ENCODE results near the gene GFER. TPM values are rescaled to one million over a fixed set of nuclear protein-coding genes. Genes with fewer than 3 reads are reported as not detected.
A peak's percentile ranks its signal among the peaks of the same experiment; 100 is the strongest.

GFER gene
- total and polyA plus RNA-seq, 2 experiments from 2014 or later, result 46.9 to 53.5 TPM

DNA sequence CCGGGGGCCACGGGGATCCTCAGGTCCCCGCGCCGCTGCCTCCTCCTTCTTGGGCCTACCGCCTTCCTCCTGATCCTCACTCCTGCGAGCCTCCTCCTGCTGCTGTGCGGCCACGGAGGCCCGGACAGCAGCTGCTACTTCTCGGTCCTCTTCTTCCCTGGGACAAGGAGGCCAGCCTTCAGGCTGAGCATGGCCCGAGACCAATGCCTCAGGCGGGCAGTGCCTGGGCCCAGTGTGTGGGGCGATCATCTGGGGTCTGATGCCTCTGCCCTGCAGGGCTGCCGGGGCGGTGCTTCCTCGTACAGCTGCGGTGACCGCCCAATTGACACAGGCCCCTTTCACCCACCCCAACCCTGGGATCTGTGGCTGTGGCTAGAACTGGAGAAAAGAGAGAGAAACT lies 17.0 kb downstream of the GFER start:
- no peak overlapping the region for H3K4me3 ChIP-seq
- no peaks in the 10 kb centered on the region for H3K27me3 ChIP-seq
- no peaks in the 10 kb centered on the region for H3K9me3 ChIP-seq (ENCODE audit: low read depth)
- H3K4me1 ChIP-seq (ENCODE audit: low read depth), result peaks cover 11% of the 10 kb centered on the region
- DNase-seq (ENCODE audit: low read depth in 1 of 2, low spot score in 1 of 2), result no peak
- no peak overlapping the region for H3K27ac ChIP-seq
- peaks cover 39% of the 10 kb centered on the region for H3K36me3 ChIP-seq
- TF ChIP-seq, protein P1, sequence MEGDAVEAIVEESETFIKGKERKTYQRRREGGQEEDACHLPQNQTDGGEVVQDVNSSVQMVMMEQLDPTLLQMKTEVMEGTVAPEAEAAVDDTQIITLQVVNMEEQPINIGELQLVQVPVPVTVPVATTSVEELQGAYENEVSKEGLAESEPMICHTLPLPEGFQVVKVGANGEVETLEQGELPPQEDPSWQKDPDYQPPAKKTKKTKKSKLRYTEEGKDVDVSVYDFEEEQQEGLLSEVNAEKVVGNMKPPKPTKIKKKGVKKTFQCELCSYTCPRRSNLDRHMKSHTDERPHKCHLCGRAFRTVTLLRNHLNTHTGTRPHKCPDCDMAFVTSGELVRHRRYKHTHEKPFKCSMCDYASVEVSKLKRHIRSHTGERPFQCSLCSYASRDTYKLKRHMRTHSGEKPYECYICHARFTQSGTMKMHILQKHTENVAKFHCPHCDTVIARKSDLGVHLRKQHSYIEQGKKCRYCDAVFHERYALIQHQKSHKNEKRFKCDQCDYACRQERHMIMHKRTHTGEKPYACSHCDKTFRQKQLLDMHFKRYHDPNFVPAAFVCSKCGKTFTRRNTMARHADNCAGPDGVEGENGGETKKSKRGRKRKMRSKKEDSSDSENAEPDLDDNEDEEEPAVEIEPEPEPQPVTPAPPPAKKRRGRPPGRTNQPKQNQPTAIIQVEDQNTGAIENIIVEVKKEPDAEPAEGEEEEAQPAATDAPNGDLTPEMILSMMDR (IDR thresholded peaks at IDR 0.05; ENCODE audit: low read depth, low read length), result no peak

DNA sequence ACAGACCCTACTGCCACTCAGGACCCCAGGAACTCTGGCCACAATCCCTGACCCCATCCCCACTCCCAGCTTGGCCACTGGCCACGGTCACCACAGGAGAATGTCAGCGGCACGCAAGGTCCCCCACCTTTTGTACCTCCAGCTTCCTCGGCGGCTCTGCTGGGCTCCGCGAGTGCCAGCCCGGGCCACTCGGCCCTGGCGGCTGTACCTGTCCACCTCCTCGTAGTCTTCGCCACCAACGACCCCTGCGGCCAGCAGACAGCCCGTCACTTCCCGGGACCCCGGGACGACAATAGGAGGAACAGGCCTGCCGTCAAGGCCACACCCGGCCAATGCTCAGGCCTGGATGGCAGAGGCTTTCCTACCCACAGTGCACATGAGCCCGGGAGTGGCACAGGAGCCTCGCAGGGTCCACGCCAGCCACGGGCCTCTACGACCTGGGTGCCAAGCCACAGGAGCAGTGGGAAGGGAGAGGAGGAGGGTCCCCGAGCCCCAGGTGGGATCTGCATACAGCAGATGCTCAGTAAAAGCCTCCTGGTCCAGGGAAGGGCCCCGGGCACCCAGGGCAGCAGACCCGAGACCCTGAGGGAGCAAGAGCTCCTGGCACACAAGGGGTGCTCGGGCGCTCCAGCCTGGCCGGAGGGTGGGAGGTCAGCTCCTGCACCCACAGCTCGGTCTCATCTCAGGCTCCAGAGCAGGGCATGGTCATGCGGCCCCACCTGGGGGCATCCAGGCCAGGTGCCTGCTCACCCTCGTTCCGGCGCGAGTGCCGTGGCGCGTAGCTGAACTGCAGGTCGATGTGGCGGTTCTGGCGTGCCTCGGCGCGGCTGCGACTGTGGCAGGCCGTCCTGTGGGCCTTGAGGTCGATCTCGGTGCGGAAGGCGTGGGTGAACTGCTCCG lies 17.7 kb downstream of the GFER start:
- Histone ChIP-seq H3K4me1 (ENCODE audit: low read depth) (peaks cover 11% of the 10 kb centered on the region), H3K4me3 (no peak overlapping the region), H3K9me3 (ENCODE audit: low read depth) (no peaks in the 10 kb centered on the region), H3K27ac (no peak overlapping the region), H3K27me3 (no peaks in the 10 kb centered on the region), H3K36me3 (peaks cover 39% of the 10 kb centered on the region)
- TF ChIP-seq, protein P1 (IDR thresholded peaks at IDR 0.05; ENCODE audit: low read depth, low read length), result no peak
- no peak for DNase-seq (ENCODE audit: low read depth in 1 of 2, low spot score in 1 of 2)

DNA sequence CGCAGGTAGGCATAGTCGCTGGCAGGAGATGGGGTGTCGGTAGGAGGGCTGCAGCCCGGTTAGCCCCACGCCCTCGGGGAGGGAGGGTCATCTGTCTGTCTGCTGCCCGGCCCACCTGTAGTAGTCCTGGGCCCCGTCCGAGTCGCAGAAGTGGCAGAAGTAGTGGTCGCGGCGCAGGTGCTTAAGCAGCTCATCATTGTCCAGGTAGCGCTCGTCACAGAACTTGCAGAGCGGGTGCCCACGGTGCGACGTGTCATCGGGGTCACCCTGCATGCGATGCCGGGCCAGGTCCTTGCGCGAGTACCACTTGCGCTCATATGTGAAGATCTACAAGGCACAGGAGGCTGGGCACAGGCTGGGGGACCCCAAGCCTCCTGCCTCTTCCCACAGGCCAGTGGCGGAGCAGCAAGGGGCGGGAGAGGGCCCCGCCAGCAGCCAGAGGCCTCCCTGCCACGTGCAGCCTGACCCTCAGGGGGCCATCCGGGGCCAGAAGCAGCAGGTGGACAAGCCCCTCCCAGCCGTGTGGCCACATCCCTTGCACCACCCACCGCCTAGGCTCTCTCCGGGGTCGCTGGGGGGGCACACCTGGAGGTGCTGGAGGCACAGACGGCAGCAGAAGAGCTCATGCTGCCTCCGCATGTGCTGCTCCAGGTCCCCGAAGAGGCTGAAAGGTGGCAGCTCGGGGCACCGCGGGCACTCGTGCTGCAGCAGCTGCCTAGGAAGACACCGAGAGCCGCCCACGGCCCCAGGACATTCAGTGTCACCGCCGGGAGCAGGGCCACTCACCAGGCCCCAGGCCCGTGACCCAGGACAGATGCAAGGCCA lies 18.6 kb downstream of the GFER start:
- H3K9me3 ChIP-seq (ENCODE audit: low read depth), result no peaks in the 10 kb centered on the region
- TF ChIP-seq, protein P1 (IDR thresholded peaks at IDR 0.05; ENCODE audit: low read depth, low read length), result no peak
- H3K36me3 ChIP-seq, result peaks cover 39% of the 10 kb centered on the region
- H3K4me3 ChIP-seq, result no peak overlapping the region
- H3K27me3 ChIP-seq, result no peaks in the 10 kb centered on the region
- H3K4me1 ChIP-seq (ENCODE audit: low read depth), result peaks cover 11% of the 10 kb centered on the region
- no peak for DNase-seq (ENCODE audit: low read depth in 1 of 2, low spot score in 1 of 2)
- H3K27ac ChIP-seq, result no peak overlapping the region

DNA sequence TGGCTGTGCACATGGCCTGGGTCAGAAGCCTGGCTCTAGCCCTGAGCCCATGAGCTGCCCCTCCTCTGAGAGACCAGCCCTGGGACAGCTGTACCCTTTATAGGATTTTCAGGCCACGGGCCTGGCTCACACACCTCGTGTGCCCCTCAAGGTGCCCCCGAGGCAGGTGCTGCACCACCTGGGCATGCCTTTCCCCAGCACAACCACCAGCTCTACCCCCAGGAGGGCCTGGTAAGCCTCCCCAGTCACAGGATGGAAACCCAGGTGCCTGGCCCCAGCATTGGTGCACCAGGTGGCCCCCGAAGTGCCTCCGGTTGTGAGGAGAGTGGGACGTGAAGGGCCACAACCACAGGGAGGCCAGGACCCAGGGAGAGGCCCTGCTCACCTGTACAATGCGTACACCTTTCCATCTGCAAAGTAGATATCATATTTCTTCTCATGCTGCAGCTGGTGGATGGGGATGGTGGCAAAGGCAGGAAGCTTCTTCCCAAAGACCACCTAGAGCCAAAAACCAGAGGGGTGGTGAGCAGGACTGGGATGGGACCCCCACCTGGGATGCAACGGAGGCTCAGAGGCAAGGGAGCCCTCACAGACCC lies 19.3 kb downstream of the GFER start:
- Histone ChIP-seq H3K4me3 (no peak overlapping the region), H3K9me3 (ENCODE audit: low read depth) (no peaks in the 10 kb centered on the region), H3K4me1 (ENCODE audit: low read depth) (peaks cover 14% of the 10 kb centered on the region), H3K36me3 (peaks cover 32% of the 10 kb centered on the region), H3K27ac (no peak overlapping the region), H3K27me3 (no peaks in the 10 kb centered on the region)
- no peak for DNase-seq (ENCODE audit: low read depth in 1 of 2, low spot score in 1 of 2)
- TF ChIP-seq, protein P1 (IDR thresholded peaks at IDR 0.05; ENCODE audit: low read depth, low read length), result no peak

DNA sequence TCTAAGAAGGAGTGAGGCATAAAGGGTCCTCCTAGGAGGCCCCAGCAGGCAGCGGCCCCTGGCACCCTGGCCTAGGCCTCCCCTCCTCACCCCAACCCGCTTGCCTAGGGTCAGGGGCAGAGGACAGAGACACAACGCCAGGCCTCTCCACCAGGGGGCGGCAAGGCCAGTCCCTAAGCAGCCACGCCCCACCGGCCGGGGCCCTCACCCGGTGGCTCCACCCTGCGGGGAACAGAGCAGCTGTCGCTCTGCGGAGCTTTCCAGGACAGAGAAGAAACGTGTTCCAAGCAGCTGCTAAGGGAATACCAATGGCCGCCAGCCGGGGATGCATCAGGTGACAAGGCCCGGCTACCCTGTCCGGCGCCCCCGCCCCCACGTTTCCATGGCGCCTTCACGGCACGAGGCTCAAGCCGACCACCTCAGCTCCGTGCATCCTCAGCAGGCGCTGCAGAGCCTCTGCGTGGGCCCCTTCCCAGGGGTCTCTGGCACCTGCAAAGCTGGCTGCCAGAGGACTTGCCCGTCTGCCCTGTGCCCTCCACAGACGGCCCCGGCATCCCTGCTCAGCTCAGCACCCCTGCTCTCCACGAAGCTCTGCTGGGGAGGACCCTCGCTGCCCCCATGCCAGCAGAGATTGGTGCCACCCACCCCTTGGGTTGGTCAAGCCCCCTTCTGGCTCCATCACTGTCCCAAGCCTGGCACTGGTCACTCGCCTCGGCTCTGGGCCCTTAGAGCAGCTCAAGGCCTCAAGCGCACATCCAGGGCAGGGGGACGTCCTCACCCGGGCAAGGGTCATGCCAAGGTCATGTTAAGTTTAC lies 20.0 kb downstream of the GFER start:
- Histone ChIP-seq H3K36me3 (peaks cover 31% of the 10 kb centered on the region), H3K27ac (peak overlapping the region; percentile 10), H3K4me1 (ENCODE audit: low read depth) (peaks cover 18% of the 10 kb centered on the region), H3K9me3 (ENCODE audit: low read depth) (no peaks in the 10 kb centered on the region), H3K27me3 (no peaks in the 10 kb centered on the region), H3K4me3 (no peak overlapping the region)
- TF ChIP-seq, protein P1 (IDR thresholded peaks at IDR 0.05; ENCODE audit: low read depth, low read length), result peak; percentile 98
- peak; percentile 88 to 97 for DNase-seq (ENCODE audit: low read depth in 1 of 2, low spot score in 1 of 2)

Data from cardiac muscle cell (in vitro differentiated cells and primary cell).